WTC11 (cell line): ENCODE results near the gene WBP1L. TPM values are rescaled to one million over a fixed set of nuclear protein-coding genes. Genes with fewer than 3 reads are reported as not detected.
A peak's percentile ranks its signal among the peaks of the same experiment; 100 is the strongest.

ENCODE experiments used
- ATAC-seq: fragments of 200-7000 bp; cut with Tn5 transposase; 2 replicates; pipeline ENCODE4 v1.10.0; 2021; ENCODE audit warnings: mild to moderate bottlenecking, moderate library complexity
- CTCF ChIA-PET: fragments of 300-600 bp; sonication (Branson Sonifier 250); formaldehyde crosslinking; loops from one replicate; lab custom pipeline; 2021; ENCODE audit warnings: antibody characterized with exemption; lab: Charles Lee
- POLR2A ChIA-PET: fragments of 350-600 bp; sonication (Branson Sonifier 250); formaldehyde crosslinking; loops from one replicate; lab custom pipeline; 2021; ENCODE audit warnings: antibody characterized with exemption; lab: Charles Lee
- DNase-seq: peaks from one replicate; pipeline ENCODE4 v3.0.0; 2021; ENCODE audit warnings: low spot score
- H3K27ac Mint-ChIP-seq: 2 replicates; pipeline ENCODE4 v1.8.0; 2021; ENCODE audit warnings: mixed read lengths
- H3K27me3 Mint-ChIP-seq: 2 replicates; pipeline ENCODE4 v1.8.0; 2021; ENCODE audit warnings: low read depth, mild to moderate bottlenecking, moderate library complexity, mixed read lengths
- H3K36me3 Mint-ChIP-seq: 2 replicates; pipeline ENCODE4 v1.8.0; 2021; ENCODE audit warnings: mixed read lengths
- H3K4me1 Mint-ChIP-seq: 2 replicates; pipeline ENCODE4 v1.8.0; 2022; ENCODE audit warnings: mixed read lengths
- H3K4me3 Mint-ChIP-seq: 2 replicates; pipeline ENCODE4 v1.8.0; 2021; ENCODE audit warnings: mild to moderate bottlenecking, moderate library complexity, mixed read lengths
- H3K9me3 Mint-ChIP-seq: 2 replicates; pipeline ENCODE4 v1.8.0; 2021; ENCODE audit warnings: mixed read lengths
- ATF6 ChIP-seq: sonication (generic); formaldehyde crosslinking; IDR thresholded peaks from 2 replicates; pipeline ENCODE4 v1.8.1; 2023; ENCODE audit warnings: mild to moderate bottlenecking, missing genetic modification reagents
- CBFB ChIP-seq: sonication (generic); formaldehyde crosslinking; IDR thresholded peaks from 2 replicates; pipeline ENCODE4 v1.8.1; 2022; ENCODE audit warnings: mild to moderate bottlenecking, low read depth, missing genetic modification reagents
- EMX1 ChIP-seq: fragments of 250-450 bp; sonication (Bioruptor Pico); IDR thresholded peaks from 2 replicates; pipeline ENCODE4 v1.8.0; 2021; ENCODE audit warnings: mild to moderate bottlenecking
- ERG ChIP-seq: fragments of 250-450 bp; sonication (Bioruptor Pico); IDR thresholded peaks from 2 replicates; pipeline ENCODE4 v1.8.0; 2021; ENCODE audit warnings: mild to moderate bottlenecking
- ETV6 ChIP-seq: sonication (generic); formaldehyde crosslinking; IDR thresholded peaks from 2 replicates; pipeline ENCODE4 v1.8.1; 2022; ENCODE audit warnings: mild to moderate bottlenecking, missing genetic modification reagents
- FOXK1 ChIP-seq: sonication (generic); formaldehyde crosslinking; IDR thresholded peaks from 2 replicates; pipeline ENCODE4 v1.8.0; 2022; ENCODE audit warnings: mild to moderate bottlenecking, moderate library complexity, missing genetic modification reagents
- FOXP4 ChIP-seq: sonication (generic); formaldehyde crosslinking; IDR thresholded peaks from 2 replicates; pipeline ENCODE4 v1.8.0; 2022; ENCODE audit warnings: mild to moderate bottlenecking, missing genetic modification reagents
- HMGA2 ChIP-seq: fragments of 250-450 bp; sonication (Bioruptor Pico); IDR thresholded peaks from 2 replicates; pipeline ENCODE4 v1.4.0; 2021; ENCODE audit warnings: mild to moderate bottlenecking, moderate library complexity
- HMGXB4 ChIP-seq: sonication (generic); formaldehyde crosslinking; IDR thresholded peaks from 2 replicates; pipeline ENCODE4 v1.8.1; 2023; ENCODE audit warnings: mild to moderate bottlenecking, moderate library complexity, missing genetic modification reagents
- IRF2 ChIP-seq: sonication (generic); formaldehyde crosslinking; IDR thresholded peaks from 2 replicates; pipeline ENCODE4 v1.8.0; 2022; ENCODE audit warnings: low read depth, missing genetic modification reagents, borderline replicate concordance
- JAZF1 ChIP-seq: fragments of 250-450 bp; sonication (Bioruptor Pico); IDR thresholded peaks from 2 replicates; pipeline ENCODE4 v1.9.0; 2021; ENCODE audit warnings: moderate library complexity, mild to moderate bottlenecking, inconsistent platforms
- MYBL2 ChIP-seq: sonication (generic); formaldehyde crosslinking; IDR thresholded peaks from 2 replicates; pipeline ENCODE4 v1.8.1; 2023; ENCODE audit warnings: mild to moderate bottlenecking, moderate library complexity, missing genetic modification reagents
- NFE2L1 ChIP-seq: sonication (generic); formaldehyde crosslinking; IDR thresholded peaks from 2 replicates; pipeline ENCODE4 v1.8.1; 2023; ENCODE audit warnings: missing genetic modification reagents
- PRDM15 ChIP-seq: sonication (generic); formaldehyde crosslinking; IDR thresholded peaks from 2 replicates; pipeline ENCODE4 v1.8.0; 2022; ENCODE audit warnings: missing genetic modification reagents
- PREB ChIP-seq: sonication (generic); formaldehyde crosslinking; IDR thresholded peaks from 2 replicates; pipeline ENCODE4 v1.8.1; 2022; ENCODE audit warnings: mild to moderate bottlenecking, missing genetic modification reagents, moderate library complexity, borderline replicate concordance
- SMAD4 ChIP-seq: sonication (generic); formaldehyde crosslinking; IDR thresholded peaks from 2 replicates; pipeline ENCODE4 v1.8.0; 2022; ENCODE audit warnings: mild to moderate bottlenecking, missing genetic modification reagents
- ZBTB43 ChIP-seq: sonication (generic); formaldehyde crosslinking; IDR thresholded peaks from 2 replicates; pipeline ENCODE4 v1.8.1; 2023; ENCODE audit warnings: mild to moderate bottlenecking, missing genetic modification reagents
- ZNF121 ChIP-seq: sonication (generic); formaldehyde crosslinking; IDR thresholded peaks from 2 replicates; pipeline ENCODE4 v1.8.0; 2023; ENCODE audit warnings: missing genetic modification reagents
- ZNF219 ChIP-seq: sonication (generic); formaldehyde crosslinking; IDR thresholded peaks from 2 replicates; pipeline ENCODE4 v1.8.0; 2023; ENCODE audit warnings: missing genetic modification reagents, mild to moderate bottlenecking, borderline replicate concordance
- ZNF281 ChIP-seq: sonication (generic); formaldehyde crosslinking; IDR thresholded peaks from 2 replicates; pipeline ENCODE4 v1.8.0; 2023; ENCODE audit warnings: mild to moderate bottlenecking, missing genetic modification reagents
- total RNA-seq: library from RNA; stranded (reverse); gene quantifications from 3 replicates; pipeline ENCODE4 v1.2.3, GENCODE V29; 2021

WBP1L gene
- total RNA-seq, 1 experiment from 2014 or later, result 26.8 TPM

GRCh38 chr10:102740229-102740628 is 3.5 kb upstream of the WBP1L start:
- ChIA-PET POLR2A (interaction anchor here (0.9 kb wide), 1 partner anchor 114 kb away, joined by 3 read pairs; no protein-coding TSS in a partner anchor), CTCF (interaction anchor here (1.4 kb wide), 1 partner anchor 14 kb away, joined by 4 read pairs; no protein-coding TSS in a partner anchor)
- Mint-ChIP-seq H3K27me3 (peaks cover 12% of the 10 kb centered on the region), H3K36me3 (peaks cover 10% of the 10 kb centered on the region), H3K4me1 (peaks cover 46% of the 10 kb centered on the region), H3K9me3 (no peaks in the 10 kb centered on the region), H3K4me3 (no peak overlapping the region), H3K27ac (no peak overlapping the region)
- DNase-seq (no peak), ATAC-seq (no peak)
- TF ChIP-seq PREB (CRISPR knock-in tag) (no peak), HMGA2 (no peak), ZNF219 (CRISPR knock-in tag) (no peak), ERG (CRISPR knock-in tag) (0 out of 2 replicates have a peak, but pooled peaks have one; percentile 55), IRF2 (CRISPR knock-in tag) (no peak), FOXK1 (CRISPR knock-in tag) (no peak), FOXP4 (no peak), JAZF1 (CRISPR knock-in tag) (no peak), PRDM15 (CRISPR knock-in tag) (no peak), ETV6 (CRISPR knock-in tag) (no peak), MYBL2 (CRISPR knock-in tag) (no peak), HMGXB4 (no peak), ZNF281 (no peak), EMX1 (CRISPR knock-in tag) (0 out of 2 replicates have a peak, but pooled peaks have one; percentile 37), SMAD4 (no peak), ZNF121 (CRISPR knock-in tag) (peak; percentile 57; the same call in 1 of the 2 replicates), CBFB (CRISPR knock-in tag) (no peak), ATF6 (no peak), NFE2L1 (CRISPR knock-in tag) (no peak), ZBTB43 (CRISPR knock-in tag) (no peak)
